HS-27A (cell line): ENCODE data around the gene JAM2.
A peak's percentile ranks its signal among the peaks of the same experiment; 100 is the strongest.

ENCODE experiments used
- DNase-seq: peaks from one replicate; pipeline ENCODE4 v3.0.0-alpha.2; 2012; ENCODE audit warnings: low read depth, missing footprints

The JAM2 gene

GRCh38 chr21:25717491-25718147, 78.6 kb downstream of the JAM2 start:
- DNase-seq, result no peak

DNA sequence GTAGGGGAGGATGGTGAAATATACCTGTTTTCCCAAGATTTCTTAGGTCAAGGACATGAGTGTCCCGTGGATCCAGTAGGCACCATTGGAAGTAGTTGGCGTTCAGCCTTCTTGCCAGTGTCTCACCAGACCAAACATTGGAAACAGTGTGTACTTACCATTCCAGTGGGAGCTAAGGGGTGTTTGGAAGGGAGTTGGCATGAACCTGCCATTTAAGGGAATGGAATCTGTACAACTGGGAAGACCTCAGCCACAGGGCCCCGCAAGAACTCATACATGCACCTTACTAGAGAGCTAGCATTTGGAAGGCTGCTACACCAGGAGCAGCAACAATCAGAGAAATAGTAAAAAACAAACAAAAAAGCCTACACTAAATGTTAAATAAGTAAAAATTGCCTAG, 82.9 kb downstream of the JAM2 start:
- DNase-seq, result no peak

- DNase-seq, result no peak
Measured at GRCh38 chr21:25722631-25723030, 83.6 kb downstream of the JAM2 start.

DNA sequence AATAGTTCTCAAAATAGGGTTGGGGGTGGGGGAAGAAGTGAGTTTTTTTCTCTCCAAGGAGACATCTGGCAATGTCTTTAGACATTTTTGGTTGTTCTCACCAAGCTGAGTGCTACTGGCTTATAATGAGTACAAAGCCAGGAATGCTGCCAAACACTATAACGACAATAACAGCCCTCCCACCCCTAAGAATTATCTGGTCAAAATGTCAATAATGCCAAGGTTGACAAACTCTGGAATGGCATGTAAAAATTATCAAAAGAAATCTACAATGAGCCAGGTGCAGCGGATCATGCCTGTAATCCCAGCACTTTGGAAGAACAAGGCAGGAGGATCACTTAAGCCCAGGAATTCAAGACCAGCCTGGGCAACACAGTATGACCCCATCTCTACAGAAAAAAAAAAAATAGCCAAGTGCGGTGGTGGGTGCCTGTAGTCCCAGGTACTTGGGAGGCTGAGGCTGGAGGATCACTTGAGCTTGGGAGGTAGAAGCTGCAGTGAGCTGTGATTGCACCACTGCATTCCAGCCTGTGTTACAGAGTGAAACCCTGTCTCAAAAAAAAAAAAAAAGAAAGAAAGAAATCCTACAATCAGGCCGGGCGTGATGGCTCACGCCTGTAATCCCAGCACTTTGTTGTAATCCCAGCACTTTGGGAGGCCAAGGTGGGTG, 93.2 kb downstream of the JAM2 start:
- DNase-seq, result no peak

- DNase-seq, result no peak
Measured at GRCh38 chr21:25733859-25734653, 95.0 kb downstream of the JAM2 start.

DNA sequence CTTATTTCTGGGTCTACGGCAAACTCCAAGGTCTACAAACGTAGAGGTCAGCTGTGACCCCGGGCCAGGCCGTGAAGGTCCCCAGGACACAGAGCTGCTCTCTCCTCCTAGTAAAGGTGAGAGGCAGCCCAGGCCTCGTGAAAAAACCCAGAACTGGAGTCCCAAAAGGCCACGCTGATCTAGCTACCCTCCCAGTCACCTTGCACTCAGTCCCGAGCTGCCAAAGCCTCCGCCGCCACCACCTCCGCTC, 95.5 kb downstream of the JAM2 start:
- DNase-seq, result no peak

GRCh38 chr21:25734904-25735645, 96.0 kb downstream of the JAM2 start, which contains the start of the genes ATP5PF and GABPA:
ATP5PF (minus strand) TSS chr21:25734904; CDS start chr21:25729794, 5,110 bp downstream.
GABPA (plus strand) TSS chr21:25734972; CDS start chr21:25741599, 6,627 bp downstream.
- peak; percentile 97 for DNase-seq

DNA sequence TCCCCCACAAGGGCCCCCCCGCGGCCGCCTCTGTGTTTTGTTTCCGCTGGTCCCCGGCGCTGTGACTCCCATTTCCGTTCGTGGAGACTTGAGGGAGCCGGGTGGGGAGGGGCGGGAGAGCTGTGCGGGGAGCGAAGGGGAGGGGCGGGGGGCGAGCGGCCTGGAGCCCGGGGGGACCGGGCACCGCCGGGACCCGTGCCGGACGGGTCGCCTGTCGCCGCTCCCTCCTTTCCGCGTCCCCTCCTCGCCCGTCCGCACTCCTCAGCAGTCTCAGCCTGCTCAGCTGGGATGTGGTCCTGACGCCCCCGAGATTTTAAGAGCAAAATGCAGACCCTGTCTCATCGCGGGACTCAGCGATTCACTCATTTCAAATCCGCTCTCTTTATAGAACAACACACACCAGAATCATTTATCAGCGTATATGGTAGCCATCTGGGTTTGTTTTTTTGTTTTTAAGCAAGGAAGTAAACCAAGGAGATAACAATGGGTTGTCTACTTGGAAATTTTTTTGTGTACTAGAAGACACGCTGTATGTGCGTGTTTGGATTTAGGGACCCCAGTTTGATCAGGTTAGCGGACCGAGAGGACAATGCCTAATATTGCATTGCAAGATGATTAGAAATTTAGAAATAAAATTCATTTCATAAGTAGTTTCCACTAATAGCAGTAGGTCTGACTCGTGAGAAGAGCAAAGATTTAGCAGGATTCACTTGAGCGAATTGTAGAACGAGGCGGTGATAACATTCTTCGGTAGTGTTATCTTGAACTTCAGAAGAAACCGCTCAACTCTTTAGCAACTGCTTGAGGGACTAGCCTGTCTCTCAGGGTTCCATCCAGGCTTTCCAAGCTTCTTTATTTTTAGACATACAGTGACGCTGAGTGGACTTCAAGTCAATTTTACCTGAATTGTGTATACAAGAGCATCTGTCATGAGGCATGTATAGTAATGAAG, 96.9 kb downstream of the JAM2 start:
- DNase-seq, result peak; percentile 49

DNA sequence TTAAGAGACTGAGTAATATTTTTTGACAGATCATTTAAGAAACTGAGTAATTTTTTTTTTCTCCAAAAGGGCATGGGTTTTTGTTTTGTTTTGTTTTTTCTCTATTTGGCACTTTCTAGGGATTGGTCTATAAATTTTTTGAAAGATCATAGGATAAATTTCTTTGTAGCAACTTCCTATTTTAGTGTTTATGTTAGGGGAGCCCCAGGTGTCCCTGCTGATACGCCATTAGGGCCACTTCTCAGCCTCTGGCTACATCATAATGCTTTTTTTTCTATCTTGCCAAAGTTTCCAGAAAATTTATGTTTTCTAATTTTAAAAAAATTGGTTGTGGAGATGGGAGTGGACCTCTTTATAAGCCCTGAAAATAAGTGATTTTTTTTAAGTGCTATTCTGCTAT, 98.4 kb downstream of the JAM2 start:
- no peak for DNase-seq

GRCh38 chr21:25742900-25743299, 103.8 kb downstream of the JAM2 start:
- DNase-seq, result no peak

DNA sequence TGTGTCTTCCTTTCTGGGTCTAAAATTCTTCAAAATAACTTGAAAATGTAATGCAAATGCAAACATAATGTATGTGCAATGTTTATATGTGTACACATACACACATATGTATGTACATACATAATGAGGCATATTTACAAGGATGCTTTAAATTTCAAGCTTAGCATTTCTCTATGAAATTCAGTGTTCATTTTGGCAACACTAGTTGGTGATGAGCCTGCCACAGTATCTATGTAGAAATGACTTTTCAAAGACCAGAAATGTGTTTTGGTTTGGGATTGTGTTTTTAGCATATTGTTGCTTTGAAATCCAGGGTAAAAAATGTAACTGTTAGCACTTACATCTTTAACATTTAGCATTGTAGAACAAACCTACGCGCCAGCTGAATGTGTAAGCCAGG, 105.8 kb downstream of the JAM2 start:
- no peak for DNase-seq

DNA sequence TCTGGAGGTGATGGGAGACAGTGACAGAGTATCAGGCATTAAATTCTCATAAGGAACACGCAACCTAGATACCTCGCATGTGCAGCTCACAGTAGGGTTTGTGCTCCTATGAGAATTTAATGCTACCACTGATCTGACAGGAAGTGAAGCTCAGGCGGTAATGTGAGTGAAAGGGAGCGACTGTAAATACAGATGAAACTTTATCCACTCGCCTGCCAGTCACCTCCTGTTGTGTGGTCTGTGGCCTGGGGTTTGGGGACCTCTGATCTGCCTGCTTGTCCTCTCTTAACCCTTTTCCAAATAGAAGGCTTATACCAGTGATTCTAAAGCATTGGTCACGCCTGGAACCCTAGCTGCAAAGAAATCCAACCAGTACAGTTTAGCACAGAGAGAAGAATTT, 111.0 kb downstream of the JAM2 start:
- DNase-seq, result no peak

DNA sequence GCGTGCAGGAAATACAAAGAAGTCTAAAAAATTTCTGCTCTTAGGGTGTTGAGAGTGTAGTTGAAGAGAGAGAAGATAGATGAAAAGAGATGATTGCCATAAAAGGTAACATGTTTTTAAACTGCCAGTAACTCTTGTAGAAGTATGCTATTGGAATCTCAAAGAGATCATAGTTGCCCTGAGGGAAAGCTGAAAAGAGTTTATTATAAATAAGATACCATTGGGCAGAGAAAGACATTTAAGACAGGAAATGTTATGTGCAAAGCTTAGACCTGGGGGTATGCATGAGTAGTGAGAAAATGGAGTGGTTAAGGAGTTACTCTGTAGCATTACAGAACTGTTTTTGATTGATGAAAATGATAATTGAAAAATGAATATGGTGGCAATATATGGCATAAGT, 113.4 kb downstream of the JAM2 start:
- no peak for DNase-seq

DNA sequence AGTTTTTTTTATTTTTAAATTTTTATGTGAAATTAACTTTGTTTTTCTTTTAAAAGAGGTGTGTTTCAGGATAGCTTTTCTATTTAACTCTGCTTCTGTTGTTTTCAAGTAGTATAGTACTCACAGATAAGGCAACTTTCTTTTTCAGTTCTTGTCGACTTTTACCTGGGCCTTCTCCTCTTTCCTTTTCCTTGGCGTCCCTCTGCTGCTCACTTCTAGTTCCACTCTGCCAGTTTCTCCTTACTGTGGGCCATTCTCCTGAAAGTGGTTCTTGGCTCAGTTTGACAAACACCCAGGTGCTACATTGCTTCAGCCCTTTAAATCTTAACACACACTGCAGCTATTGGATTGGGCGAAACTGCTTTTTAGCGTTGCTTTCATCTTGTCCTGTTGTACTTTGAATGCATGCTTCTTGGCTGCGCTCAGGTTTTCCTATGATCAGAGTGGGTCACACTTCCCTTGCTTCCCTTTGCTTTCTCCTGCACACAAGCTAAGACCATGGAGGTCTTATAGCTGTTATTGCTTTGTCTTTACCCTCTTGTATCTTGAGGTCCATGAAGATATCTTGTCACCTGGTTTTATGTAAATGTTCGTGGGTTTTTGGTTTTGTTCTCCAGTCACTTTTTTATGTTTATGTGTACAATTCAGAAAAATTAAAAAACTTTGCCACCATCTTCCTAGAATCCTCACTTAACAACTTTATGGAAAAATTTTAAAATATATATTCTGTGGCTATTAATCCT, 117.3 kb downstream of the JAM2 start:
- no peak for DNase-seq

GRCh38 chr21:25757531-25757930, 118.5 kb downstream of the JAM2 start:
- DNase-seq, result no peak

- DNase-seq, result no peak
Measured at GRCh38 chr21:25759573-25759972, 120.5 kb downstream of the JAM2 start.

DNA sequence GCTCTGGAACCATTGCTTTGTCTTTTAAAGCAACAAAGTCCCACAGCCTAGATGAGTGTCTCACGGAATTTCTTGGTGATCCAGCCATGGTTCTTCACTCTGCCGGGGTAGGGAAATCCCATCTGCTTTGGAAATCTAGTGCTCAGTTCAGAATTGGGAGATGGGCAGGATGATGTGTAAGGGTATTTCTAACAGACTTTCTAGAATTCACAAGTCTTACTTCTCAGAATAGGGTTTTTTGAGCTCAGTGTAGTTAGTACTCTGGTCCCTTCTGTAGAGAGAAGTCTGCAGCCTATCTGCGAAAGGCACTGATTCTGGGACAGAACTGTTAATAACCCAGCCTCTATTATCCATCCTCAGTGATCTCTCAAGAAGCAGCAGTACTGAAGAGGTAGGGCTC, 121.0 kb downstream of the JAM2 start:
- DNase-seq, result no peak

DNA sequence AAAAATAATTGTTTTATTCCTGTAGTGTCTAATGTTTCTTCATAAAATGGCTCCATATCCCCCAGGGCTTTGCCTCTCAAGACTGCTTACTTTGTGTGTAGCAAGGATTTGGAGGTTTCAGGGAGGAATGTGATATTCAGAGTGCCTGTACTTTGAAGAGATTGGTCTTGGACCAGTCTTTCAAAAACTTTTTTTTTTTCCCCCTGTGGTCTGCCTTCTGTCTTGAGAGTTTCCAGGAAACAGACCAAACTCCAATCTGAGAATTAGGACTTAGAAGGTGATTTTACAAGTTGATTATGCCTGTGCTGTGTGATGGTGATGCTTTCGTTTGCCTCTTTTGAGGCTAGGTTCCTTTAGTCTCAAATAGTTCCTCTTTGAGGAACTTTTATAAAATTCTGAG, 121.6 kb downstream of the JAM2 start:
- DNase-seq, result no peak

DNA sequence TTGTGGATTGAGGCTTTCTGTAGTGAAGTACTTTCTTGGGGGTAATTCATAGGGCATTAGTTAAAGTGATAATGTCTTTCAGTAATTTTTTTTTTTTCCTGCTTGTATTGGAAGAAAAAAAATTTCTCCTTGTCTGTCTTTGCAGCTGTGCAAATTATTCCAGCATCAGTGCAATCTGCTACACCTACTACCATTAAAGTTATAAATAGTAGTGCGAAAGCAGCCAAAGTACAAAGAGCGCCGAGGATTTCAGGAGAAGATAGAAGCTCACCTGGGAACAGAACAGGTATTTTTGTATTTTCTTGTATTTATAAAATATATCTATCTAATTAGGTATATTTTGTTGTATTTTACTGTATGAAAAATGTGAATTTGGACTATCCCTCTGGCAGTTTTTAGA, 125.0 kb downstream of the JAM2 start:
- DNase-seq, result no peak
